Activated T-cell treated with anti-CD3 and anti-CD28 coated beads for 4 hours (primary cell): ENCODE results near the gene FAM177A1.
"Not testable (repeated sequence)": the region's sequence is repeated elsewhere in the genome, so short reads cannot be mapped to it uniquely, and the experiment has no call there.

Experiments
- DNase-seq: peaks from one replicate; pipeline ENCODE4 v3.0.0-alpha.2; 2020

The FAM177A1 gene

DNA sequence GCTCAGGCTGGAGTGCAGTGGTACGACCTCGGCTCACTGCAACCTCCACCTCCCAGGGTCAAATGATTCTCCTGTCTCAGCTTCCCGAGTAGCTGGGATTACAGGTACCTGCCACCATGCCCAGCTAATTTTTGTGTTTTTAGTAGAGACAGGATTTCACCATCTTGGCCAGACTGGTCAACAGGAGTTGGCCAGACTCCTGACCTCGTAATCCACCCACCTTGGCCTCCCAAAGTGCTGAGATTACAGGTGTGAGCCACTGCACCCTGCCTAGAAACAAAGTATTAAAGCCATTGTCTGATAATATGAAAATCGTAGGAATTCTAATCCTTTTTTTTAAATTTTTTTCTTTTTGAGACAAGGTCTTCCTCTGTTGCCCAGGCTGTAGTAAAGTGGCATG, 19.7 kb downstream of the FAM177A1 start:
- not testable (repeated sequence) for DNase-seq

- DNase-seq: no peak
Observed at GRCh38 chr14:35068238-35069012, 22.4 kb downstream of the FAM177A1 start.

DNA sequence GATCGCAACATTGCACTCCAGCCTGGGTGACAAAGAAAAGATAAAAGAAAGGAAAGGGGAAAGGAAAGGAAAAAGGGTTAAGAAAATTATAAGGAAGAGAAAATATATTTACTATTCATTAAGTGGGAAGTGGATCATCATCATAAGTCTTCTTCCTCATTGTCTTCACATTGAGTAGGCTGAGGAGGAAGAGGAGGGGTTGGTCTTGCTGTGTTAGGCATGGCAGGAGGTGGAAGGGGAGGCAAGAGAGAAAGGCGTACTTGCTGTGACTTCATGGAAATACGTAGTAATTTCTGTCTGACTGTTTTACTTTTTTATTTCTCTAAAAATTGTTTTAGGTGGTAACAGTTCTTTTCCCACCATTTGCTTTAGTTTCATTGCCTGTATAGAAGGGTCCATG, 26.2 kb downstream of the FAM177A1 start:
- DNase-seq: no peak

GRCh38 chr14:35073486-35073885, 27.4 kb downstream of the FAM177A1 start:
- DNase-seq: no peak

GRCh38 chr14:35078082-35078481, 32.0 kb downstream of the FAM177A1 start:
- DNase-seq: no peak

DNA sequence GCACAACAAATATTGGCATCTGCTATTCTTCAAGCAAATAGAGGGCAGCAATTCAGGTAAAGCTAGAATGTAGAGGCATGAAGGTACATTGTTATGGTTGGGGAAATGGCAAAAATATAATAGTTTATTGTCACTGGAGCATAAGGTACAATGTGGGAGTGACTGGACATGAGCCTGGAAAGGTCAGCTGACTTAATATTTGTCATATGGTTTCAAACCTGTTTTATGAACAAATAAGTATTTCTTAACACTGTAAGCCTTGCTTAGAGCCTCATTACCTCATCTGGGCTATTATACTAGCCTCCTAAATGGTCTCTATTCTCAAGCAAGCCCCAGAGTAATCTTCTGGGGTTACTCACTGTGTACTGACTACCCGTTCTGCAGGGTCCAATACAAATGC, 33.7 kb downstream of the FAM177A1 start:
- no peak for DNase-seq

DNA sequence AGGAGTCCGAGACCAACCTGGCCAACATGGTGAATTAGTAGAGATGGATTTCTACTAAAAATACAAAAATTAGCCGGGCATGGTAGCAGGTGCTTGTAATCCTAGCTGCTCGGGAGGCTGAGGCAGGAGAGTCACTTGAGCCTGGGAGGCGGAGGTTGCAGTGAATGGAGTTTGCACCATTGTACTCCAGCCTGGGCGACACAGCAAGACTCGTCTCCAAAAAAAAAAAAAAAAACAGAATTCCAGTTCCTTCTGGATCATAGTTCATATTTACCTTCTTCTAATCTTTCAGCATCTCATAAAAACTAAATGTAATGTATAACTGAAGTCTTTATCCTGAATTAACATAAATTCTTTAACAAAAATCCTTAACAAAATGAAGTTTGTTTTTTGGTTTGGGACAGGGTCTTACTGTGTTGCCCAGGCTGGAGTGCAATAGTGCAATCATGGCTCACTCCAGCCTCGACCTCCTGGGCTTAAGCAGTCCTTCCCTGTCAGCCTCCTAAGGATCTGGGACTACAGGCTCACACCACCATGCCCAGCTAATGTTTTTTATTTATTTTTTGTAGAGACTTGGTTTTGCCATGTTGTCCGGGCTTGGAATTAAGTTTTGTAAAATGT, 37.6 kb downstream of the FAM177A1 start:
- no peak for DNase-seq

- no peak for DNase-seq
Observed at GRCh38 chr14:35085441-35085840, 39.4 kb downstream of the FAM177A1 start.

GRCh38 chr14:35088514-35088913, 42.4 kb downstream of the FAM177A1 start:
- no peak for DNase-seq

- DNase-seq: not testable (repeated sequence)
Observed at GRCh38 chr14:35094645-35095044, 48.6 kb downstream of the FAM177A1 start.

DNA sequence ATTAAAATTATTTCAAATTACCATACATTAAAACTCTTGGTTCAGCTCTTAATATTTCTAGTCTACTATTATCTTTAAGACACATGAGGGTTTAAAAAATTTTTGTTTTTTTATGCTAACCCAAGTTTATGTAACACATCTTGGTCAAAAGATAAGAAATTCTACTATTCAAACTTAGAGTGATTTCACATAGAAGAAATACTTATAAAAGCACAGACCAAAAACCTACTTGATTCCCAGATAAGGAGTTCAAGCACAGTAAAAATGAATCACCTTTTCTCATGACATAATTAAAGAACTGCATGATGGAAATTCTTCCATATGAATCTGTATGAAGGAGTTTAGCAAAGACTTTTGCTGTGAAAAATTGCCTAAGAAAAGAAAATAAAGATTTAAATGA, 61.8 kb downstream of the FAM177A1 start:
- DNase-seq: no peak

DNA sequence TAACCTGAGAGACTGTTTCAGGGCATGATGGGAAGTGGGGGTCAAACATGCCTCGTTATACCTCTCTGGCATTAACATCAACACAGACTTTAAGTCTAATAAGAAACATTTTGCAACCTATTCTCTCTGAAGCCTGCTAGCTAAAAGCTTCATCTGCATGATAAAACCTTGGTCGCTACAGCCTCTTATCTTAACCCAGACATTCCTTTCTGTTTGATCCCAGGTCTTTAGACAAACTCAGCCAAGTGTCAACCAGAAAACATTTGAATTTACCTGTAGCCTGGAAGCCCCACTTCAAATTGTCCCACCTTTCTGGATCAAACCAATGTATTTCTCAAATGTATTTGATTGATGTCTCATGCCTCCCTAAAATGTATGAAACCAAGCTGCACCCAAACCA, 66.6 kb downstream of the FAM177A1 start:
- no peak for DNase-seq

- no peak for DNase-seq
Observed at GRCh38 chr14:35113308-35113950, 67.4 kb downstream of the FAM177A1 start.

DNA sequence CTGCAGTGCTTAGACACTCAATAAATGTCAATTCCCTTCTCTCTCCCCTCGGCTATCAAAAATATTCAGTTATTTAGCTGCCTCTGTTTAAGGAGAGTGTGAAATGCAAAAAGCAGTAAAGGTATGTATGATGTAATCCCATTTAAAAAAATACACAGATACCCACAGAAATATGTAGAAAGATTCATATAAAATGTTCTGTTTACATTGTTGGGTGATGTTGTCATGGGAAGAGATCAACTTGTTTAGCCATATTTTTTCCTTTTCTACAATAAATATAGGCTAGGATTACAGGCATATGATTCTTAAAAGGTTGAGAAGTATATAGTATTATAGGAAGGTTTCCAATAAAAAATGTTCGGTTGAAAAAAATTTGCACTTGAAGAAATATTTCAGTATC, 68.0 kb downstream of the FAM177A1 start:
- DNase-seq: no peak

DNA sequence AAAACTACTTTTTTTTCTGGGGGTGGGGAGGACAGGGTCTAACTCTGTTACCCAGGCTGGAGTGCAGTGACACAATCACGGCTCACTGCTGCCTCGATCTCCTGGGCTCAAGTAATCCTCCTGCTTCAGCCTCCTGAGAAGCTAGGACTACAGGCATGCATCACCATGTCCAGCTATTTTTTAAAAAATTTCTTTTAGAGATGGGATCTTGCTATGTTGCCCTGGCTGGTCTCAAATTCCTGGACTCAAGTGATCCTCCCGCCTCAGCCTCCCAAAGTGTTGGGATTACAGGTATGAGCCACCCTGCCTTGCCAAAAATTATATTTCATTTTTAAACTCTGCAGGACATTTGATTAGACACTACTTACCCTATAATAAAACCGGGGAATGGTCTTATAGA, 70.2 kb downstream of the FAM177A1 start:
- no peak for DNase-seq

GRCh38 chr14:35117112-35117511, 71.0 kb downstream of the FAM177A1 start:
- no peak for DNase-seq

GRCh38 chr14:35121026-35121886, 75.2 kb downstream of the FAM177A1 start:
- no peak for DNase-seq

DNA sequence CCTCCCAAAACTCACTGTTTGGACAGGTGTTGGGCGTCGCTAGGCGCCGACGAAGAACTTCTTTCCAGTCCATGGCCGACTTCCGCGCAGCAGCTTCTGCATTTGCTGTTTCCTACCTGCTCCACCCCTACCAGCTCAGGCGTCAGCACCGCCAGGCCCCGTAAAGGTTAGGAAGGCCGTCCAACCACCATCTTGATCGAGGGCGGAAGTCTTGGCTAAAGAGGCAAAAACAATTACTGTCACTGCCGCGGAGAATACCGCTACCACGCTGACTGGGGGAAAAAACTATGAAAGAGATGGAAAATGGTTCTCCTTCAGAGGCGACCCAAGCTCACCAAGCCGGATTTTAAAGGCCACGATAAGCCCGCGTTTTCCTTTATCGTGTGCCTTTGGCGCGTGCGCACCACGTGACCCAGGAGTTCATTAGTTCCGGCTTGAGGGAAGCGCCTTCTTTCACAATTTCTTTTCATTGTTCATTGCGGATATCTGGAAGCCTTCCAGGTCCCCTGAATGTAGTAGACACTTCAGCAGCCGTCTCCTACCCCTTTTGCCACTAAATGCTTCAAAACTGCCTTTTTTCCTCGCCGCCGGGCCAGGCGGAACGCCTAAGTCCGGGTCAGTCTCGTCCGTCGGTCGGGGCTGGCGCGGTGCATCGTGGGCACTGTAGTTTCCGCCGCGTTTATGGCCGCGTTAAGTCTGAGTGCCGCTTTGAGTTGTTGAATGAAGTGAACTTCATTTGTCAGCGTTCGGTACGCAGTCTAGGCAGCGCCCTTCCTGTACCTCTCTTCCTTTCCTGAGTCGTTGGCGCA, 76.0 kb downstream of the FAM177A1 start, which contains the start of the genes PPP2R3C and PRORP:
PPP2R3C (minus strand) TSS at position 104 of the 809 bp plus-strand sequence; CDS start at position 73, 31 bp downstream.
PRORP (plus strand) TSS at position 666 of the 809 bp plus-strand sequence. CDS start 694 bp downstream, outside the sequence.
- DNase-seq: peak; percentile 75

- DNase-seq: no peak
Observed at GRCh38 chr14:35122696-35123387, 76.8 kb downstream of the FAM177A1 start.

DNA sequence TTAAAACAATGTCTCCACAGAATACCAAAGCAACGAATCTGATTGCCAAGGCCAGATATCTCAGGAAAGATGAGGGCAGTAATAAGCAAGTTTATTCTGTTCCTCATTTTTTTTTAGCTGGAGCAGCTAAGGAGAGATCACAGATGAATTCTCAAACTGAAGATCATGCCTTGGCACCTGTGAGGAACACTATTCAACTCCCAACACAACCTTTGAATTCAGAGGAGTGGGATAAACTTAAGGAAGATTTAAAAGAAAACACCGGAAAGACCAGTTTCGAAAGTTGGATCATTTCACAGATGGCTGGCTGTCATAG, 77.3 kb downstream of the FAM177A1 start:
- DNase-seq: no peak

- no peak for DNase-seq
Observed at GRCh38 chr14:35124127-35124526, 78.1 kb downstream of the FAM177A1 start.
